ENCODE data around the gene MLLT1.

Gene MLLT1

GRCh38 chr19:6238643-6239281, 41.0 kb downstream of the MLLT1 start:
- no peaks in the 10 kb centered on the region for H3K9me3 ChIP-seq (ENCODE audit: severe bottlenecking)
- peak overlapping the region; percentile 63 for H3K27ac ChIP-seq (ENCODE audit: poor library complexity, severe bottlenecking)
- no peak overlapping the region for H3K4me3 ChIP-seq (ENCODE audit: severe bottlenecking)
- H3K36me3 ChIP-seq (ENCODE audit: low read depth), result no peaks in the 10 kb centered on the region; the same call in 1 of the 2 replicates
- H3K4me1 ChIP-seq (ENCODE audit: insufficient read depth, poor library complexity, severe bottlenecking), result peaks cover 36% of the 10 kb centered on the region
- no peaks in the 10 kb centered on the region for H3K27me3 ChIP-seq (ENCODE audit: insufficient read depth, poor library complexity, severe bottlenecking)
- peak; percentile 52 for DNase-seq (ENCODE audit: low spot score)
- ATAC-seq (ENCODE audit: low read depth), result peak; percentile 23; the same call in 2 of the 3 replicates
- TF ChIP-seq, protein P1, sequence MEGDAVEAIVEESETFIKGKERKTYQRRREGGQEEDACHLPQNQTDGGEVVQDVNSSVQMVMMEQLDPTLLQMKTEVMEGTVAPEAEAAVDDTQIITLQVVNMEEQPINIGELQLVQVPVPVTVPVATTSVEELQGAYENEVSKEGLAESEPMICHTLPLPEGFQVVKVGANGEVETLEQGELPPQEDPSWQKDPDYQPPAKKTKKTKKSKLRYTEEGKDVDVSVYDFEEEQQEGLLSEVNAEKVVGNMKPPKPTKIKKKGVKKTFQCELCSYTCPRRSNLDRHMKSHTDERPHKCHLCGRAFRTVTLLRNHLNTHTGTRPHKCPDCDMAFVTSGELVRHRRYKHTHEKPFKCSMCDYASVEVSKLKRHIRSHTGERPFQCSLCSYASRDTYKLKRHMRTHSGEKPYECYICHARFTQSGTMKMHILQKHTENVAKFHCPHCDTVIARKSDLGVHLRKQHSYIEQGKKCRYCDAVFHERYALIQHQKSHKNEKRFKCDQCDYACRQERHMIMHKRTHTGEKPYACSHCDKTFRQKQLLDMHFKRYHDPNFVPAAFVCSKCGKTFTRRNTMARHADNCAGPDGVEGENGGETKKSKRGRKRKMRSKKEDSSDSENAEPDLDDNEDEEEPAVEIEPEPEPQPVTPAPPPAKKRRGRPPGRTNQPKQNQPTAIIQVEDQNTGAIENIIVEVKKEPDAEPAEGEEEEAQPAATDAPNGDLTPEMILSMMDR (IDR thresholded peaks at IDR 0.05; ENCODE audit: poor library complexity, severe bottlenecking), result no peak

GRCh38 chr19:6238256-6238642, 41.5 kb downstream of the MLLT1 start:
- peaks cover 41% of the 10 kb centered on the region for H3K4me1 ChIP-seq (ENCODE audit: insufficient read depth, poor library complexity, severe bottlenecking)
- no peaks in the 10 kb centered on the region for H3K27me3 ChIP-seq (ENCODE audit: insufficient read depth, poor library complexity, severe bottlenecking)
- ATAC-seq (ENCODE audit: low read depth), result no peak
- no peaks in the 10 kb centered on the region for H3K9me3 ChIP-seq (ENCODE audit: severe bottlenecking)
- no peaks in the 10 kb centered on the region; the same call in 1 of the 2 replicates for H3K36me3 ChIP-seq (ENCODE audit: low read depth)
- no peak overlapping the region for H3K4me3 ChIP-seq (ENCODE audit: severe bottlenecking)
- TF ChIP-seq, protein P1 (IDR thresholded peaks at IDR 0.05; ENCODE audit: poor library complexity, severe bottlenecking), result no peak
- no peak for DNase-seq (ENCODE audit: low spot score)
- H3K27ac ChIP-seq (ENCODE audit: poor library complexity, severe bottlenecking), result peak overlapping the region; percentile 63

DNA sequence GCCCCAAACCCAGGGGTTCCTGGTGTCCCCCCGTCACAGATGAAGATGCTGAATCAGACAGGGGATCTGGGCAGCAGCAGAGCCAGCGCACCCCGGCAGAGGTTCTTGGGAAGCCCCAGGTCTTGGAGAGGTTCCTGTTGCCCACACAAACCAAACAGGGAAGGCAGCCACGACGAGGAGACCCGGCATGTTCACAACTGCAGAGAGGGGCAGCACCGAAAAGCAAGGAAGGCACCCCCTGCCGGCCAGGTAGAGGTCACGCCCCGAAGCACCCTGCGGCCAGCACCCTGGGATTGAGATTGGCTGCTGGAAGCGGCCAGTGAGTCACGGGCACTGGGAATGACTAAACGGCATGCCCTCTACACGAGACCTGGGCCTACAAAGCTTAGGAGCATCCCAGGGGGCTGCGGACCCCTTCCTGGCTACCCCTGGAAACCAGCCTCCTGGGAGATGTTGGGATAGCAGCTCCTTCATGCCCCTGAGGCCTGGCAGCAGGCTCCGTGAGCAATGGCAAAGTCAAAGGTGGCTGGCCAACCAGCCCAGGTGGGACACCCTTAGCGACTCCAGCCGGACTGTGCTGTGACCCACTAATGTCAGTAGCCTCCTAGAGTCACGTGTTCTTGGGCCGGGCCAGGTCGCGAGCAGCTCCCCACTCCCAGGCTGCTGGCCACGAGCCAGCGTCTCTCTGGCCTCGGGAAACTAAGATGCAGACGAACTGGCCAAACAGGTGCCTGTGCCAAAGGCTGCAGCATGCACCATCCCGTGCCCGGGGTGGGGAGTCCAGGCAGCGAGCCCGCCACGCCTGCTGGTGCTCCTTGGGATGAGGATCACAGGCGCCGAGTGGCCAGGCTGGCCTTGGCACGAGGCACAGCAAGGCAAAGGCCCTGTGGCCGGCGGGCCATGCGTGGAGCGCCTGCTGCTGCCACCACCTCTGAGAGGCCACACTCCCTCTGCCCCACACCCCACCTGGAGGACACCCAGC, 43.2 kb downstream of the MLLT1 start:
- TF ChIP-seq, protein P1 (IDR thresholded peaks at IDR 0.05; ENCODE audit: poor library complexity, severe bottlenecking), result no peak
- no peak overlapping the region for H3K27ac ChIP-seq (ENCODE audit: poor library complexity, severe bottlenecking)
- H3K9me3 ChIP-seq (ENCODE audit: severe bottlenecking), result no peaks in the 10 kb centered on the region
- H3K4me3 ChIP-seq (ENCODE audit: severe bottlenecking), result no peak overlapping the region
- peak; percentile 64 for DNase-seq (ENCODE audit: low spot score)
- 0 out of 3 replicates have a peak, but pooled peaks have one; percentile 17 for ATAC-seq (ENCODE audit: low read depth)
- no peaks in the 10 kb centered on the region for H3K27me3 ChIP-seq (ENCODE audit: insufficient read depth, poor library complexity, severe bottlenecking)
- peaks cover 53% of the 10 kb centered on the region for H3K4me1 ChIP-seq (ENCODE audit: insufficient read depth, poor library complexity, severe bottlenecking)
- H3K36me3 ChIP-seq (ENCODE audit: low read depth), result no peaks in the 10 kb centered on the region; the same call in 1 of the 2 replicates

GRCh38 chr19:6235031-6235951, 44.5 kb downstream of the MLLT1 start:
- H3K9me3 ChIP-seq (ENCODE audit: severe bottlenecking), result no peaks in the 10 kb centered on the region
- H3K4me3 ChIP-seq (ENCODE audit: severe bottlenecking), result no peak overlapping the region
- H3K27me3 ChIP-seq (ENCODE audit: insufficient read depth, poor library complexity, severe bottlenecking), result no peaks in the 10 kb centered on the region
- no peaks in the 10 kb centered on the region; the same call in 1 of the 2 replicates for H3K36me3 ChIP-seq (ENCODE audit: low read depth)
- DNase-seq (ENCODE audit: low spot score) (peak; percentile 39), ATAC-seq (ENCODE audit: low read depth) (no peak)
- TF ChIP-seq, protein P1 (IDR thresholded peaks at IDR 0.05; ENCODE audit: poor library complexity, severe bottlenecking), result no peak
- peaks cover 53% of the 10 kb centered on the region for H3K4me1 ChIP-seq (ENCODE audit: insufficient read depth, poor library complexity, severe bottlenecking)
- no peak overlapping the region for H3K27ac ChIP-seq (ENCODE audit: poor library complexity, severe bottlenecking)
